HG03159 (cell line): ENCODE measurements around the gene GSG1.

ENCODE experiments used
- ATAC-seq: cut with Tn5 transposase; IDR thresholded peaks from one replicate; pipeline ENCODE4 v1.9.1; 2021; ENCODE audit warnings: mild to moderate bottlenecking, moderate library complexity; ENCODE audit not compliant: unreplicated experiment

GSG1 gene

GRCh38 chr12:13120413-13120812 is 16.9 kb upstream of the GSG1 start:
- ATAC-seq: no peak

- no peak for ATAC-seq
Observed at GRCh38 chr12:13119826-13120225, 16.4 kb upstream of the GSG1 start.

GRCh38 chr12:13117029-13117428 is 13.6 kb upstream of the GSG1 start:
- ATAC-seq: no peak

GRCh38 chr12:13116259-13116658 is 12.8 kb upstream of the GSG1 start:
- ATAC-seq: no peak

GRCh38 chr12:13114251-13115052 is 11.0 kb upstream of the GSG1 start:
- no peak for ATAC-seq

- ATAC-seq: no peak
Observed at GRCh38 chr12:13112968-13113367, 9.5 kb upstream of the GSG1 start.

GRCh38 chr12:13106666-13107065 is 3.2 kb upstream of the GSG1 start:
- ATAC-seq: no peak

- no peak for ATAC-seq
Observed at GRCh38 chr12:13105781-13106180, 2.3 kb upstream of the GSG1 start.

GRCh38 chr12:13104409-13104808 is 942 bp upstream of the GSG1 start:
- no peak for ATAC-seq

- no peak for ATAC-seq
Observed at GRCh38 chr12:13102461-13103195, 839 bp downstream of the GSG1 start.

GRCh38 chr12:13101821-13102375 is 1.6 kb downstream of the GSG1 start:
- no peak for ATAC-seq

GRCh38 chr12:13100882-13101769 is 2.3 kb downstream of the GSG1 start:
- ATAC-seq: peak; percentile 80

GRCh38 chr12:13100605-13100881 is 2.9 kb downstream of the GSG1 start:
- no peak for ATAC-seq

GRCh38 chr12:13099844-13100604 is 3.4 kb downstream of the GSG1 start:
- ATAC-seq: no peak

- ATAC-seq: no peak
Observed at GRCh38 chr12:13099066-13099843, 4.2 kb downstream of the GSG1 start.

GRCh38 chr12:13097491-13098011 is 5.9 kb downstream of the GSG1 start:
- no peak for ATAC-seq

GRCh38 chr12:13095266-13095995 is 8.0 kb downstream of the GSG1 start:
- no peak for ATAC-seq

GRCh38 chr12:13094367-13094766 is 9.1 kb downstream of the GSG1 start:
- peak; percentile 39 for ATAC-seq

GRCh38 chr12:13093848-13094220 is 9.6 kb downstream of the GSG1 start:
- no peak for ATAC-seq
